C4-2B (cell line): ENCODE results near the gene TMEM209.
"Not testable (repeated sequence)": the region's sequence is repeated elsewhere in the genome, so short reads cannot be mapped to it uniquely, and the experiment has no call there.

Source experiments
- H3K27ac ChIP-seq: fragments of 450-650 bp; 2 replicates; pipeline ENCODE4 v1.5.1; 2017
- ZFX ChIP-seq: fragments of 450-650 bp; IDR thresholded peaks from 2 replicates; pipeline ENCODE4 v1.6.1; 2017
- TF ChIP-seq, protein P1 (sequence below): fragments of 450-650 bp; conservative IDR thresholded peaks from 2 replicates; pipeline ENCODE4 v1.5.1; 2017; ENCODE audit warnings: mild to moderate bottlenecking

The TMEM209 gene

DNA sequence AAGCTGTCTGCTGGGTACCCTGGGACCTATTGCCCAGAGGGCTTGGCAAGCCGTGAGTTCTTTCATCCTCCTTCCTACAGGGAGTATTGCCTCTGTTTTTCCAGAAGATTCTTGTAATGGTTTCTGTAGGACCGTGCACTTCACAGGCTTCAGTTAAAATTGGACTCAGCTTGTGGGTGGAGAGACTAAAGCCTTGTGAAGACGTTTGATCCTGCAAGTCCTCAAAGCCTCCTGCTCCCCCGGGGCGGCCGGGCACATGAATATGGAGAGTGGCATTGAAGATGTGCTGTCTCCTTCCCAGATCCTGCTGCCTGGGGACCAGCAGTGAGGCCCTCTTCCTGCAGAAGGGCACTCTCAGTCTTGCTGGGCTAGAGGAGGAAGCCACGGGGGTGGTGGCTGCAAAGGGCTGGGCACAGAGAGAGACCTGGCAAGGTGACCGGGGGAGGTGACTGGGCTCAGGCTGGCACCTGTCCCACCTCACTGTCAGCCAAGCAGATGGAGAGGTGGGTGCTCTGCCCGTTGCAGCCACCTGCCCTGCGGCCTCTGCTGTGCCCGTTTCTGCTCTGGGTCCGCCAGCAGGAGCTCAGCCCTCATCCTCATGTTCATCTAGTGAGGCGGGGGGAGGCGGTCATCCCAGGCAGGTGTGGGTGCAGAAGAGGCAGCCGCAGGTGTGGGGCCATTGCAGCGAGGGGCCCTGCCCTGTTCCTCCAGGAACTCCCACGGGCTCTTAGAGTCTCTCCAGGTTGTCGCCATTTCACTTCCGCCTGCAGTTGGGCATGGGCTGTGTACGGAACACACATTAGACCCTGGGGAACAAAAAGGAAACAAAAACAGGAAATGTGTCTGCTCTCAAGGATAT lies 55.7 kb downstream of the TMEM209 start:
- H3K27ac ChIP-seq: no peak overlapping the region
- TF ChIP-seq, protein P1, sequence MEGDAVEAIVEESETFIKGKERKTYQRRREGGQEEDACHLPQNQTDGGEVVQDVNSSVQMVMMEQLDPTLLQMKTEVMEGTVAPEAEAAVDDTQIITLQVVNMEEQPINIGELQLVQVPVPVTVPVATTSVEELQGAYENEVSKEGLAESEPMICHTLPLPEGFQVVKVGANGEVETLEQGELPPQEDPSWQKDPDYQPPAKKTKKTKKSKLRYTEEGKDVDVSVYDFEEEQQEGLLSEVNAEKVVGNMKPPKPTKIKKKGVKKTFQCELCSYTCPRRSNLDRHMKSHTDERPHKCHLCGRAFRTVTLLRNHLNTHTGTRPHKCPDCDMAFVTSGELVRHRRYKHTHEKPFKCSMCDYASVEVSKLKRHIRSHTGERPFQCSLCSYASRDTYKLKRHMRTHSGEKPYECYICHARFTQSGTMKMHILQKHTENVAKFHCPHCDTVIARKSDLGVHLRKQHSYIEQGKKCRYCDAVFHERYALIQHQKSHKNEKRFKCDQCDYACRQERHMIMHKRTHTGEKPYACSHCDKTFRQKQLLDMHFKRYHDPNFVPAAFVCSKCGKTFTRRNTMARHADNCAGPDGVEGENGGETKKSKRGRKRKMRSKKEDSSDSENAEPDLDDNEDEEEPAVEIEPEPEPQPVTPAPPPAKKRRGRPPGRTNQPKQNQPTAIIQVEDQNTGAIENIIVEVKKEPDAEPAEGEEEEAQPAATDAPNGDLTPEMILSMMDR: no peak

- TF ChIP-seq, protein P1: no peak
- no peak for TF ChIP-seq ZFX
- no peak overlapping the region for H3K27ac ChIP-seq
Measured at GRCh38 chr7:130148561-130148960, 56.6 kb downstream of the TMEM209 start.

DNA sequence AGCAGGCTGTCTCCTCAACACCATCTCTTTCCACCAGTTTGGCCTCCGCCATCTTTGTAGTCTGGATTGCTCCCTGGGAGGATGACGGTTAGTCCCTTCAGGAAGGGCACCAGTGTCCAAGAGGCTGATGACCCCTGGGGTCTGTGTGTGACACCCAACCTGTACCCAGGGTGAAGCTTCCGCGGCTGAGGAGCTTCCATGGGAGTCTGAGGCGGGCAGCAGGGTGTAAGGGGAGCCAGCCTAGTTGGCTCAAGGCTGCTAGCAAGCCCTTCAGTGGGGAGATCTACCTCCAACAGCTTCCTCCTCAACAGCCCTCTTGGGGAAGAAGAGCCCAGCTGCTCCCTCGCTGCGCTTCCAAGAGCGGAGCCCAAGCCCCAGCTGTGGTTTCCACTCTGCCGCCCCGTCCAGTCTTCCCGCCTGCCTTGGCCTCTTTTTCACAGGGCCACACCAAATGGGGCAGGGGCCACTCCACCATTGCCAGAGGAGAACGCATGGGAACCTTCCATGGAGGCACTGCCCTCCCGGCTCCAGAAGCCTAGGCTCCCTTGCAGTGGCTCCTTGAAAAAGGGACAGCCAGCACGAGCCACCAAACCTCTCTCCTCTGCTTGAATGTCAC lies 57.4 kb downstream of the TMEM209 start:
- TF ChIP-seq ZFX: no peak
- TF ChIP-seq, protein P1: no peak
- H3K27ac ChIP-seq: no peak overlapping the region

DNA sequence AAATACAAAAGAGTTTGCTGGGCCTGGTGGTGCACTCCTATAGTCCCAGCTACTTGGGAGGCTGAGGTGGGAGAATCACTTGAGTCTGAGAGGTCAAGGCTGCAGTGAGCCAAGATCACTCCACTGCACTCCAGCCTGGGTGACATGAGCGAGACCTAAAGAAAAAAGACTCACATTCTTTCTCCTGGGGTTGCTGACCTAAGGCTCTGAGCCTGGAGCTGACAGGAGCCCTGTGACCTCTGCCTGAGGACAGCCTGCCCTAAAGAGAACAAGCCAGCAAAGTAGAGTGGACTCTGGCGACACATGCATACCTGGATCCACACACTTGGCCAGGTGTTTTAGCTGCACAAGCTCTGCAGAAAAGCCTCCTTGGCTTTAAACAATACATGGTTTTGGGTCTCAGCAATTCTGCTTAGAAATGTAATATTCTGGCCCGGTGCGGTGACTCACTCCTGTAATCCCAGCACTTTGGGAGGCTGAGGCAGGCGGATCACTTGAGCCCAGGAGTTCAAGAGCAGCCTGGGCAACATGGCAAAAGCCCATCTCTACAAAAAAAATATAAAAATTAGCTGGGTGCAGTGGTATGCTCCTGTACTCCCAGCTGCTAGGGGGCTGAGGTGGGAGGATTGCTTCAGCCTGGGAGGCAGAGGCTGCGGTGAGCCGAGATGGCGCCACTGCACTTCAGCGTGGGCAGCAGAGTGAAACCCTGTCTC lies 58.4 kb downstream of the TMEM209 start:
- no peak for TF ChIP-seq ZFX
- TF ChIP-seq, protein P1: no peak
- no peak overlapping the region for H3K27ac ChIP-seq

- not testable (repeated sequence) for H3K27ac ChIP-seq
Measured at GRCh38 chr7:130146142-130146541, 59.1 kb downstream of the TMEM209 start.

- TF ChIP-seq ZFX: no peak
- TF ChIP-seq, protein P1: no peak
- no peak overlapping the region for H3K27ac ChIP-seq
Measured at GRCh38 chr7:130145424-130146100, 59.6 kb downstream of the TMEM209 start.

DNA sequence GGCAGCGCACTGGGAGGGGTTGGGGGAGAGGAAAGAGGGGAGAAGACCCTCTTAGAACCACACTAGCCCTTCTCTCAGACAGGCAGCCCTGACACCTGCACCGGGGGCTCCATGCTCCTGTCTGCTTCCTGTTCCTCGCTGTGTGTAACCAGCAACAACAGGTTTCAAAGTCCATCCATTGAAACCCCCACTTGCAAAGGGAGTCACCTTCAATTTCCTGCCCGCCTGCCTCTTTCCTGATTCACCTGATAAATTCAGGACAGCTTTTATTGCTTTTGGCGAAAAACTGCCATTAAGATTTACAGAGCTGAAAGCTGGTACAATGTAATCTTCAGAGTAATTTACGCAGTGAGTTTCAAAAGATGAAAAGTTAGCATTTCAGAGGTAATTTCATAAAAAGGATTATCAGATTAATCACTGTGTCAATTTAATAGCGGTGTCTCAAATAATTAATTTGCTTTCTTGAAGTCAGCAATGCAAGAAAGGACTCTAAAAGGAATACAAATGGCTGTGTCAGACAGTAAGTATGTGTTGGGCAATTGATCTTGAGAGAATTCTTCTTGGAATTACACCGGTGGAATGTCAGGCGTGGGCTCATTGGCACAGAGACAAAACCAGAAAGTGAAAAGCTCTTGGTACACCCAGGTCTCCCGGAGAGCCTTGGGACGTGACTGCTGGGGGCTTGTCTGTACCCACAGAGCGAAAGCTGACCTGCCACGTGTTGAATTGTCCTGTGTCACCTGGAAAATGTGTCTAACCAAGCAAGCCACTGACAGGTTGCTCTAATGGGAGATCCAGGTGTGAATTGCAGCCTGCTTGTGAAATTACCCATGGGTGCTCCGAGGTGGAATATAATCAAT lies 60.7 kb downstream of the TMEM209 start:
- TF ChIP-seq, protein P1: no peak
- TF ChIP-seq ZFX: no peak
- no peak overlapping the region for H3K27ac ChIP-seq
